ENCODE measurements around the gene USP6NL. TPM values are rescaled to one million over a fixed set of nuclear protein-coding genes. Genes with fewer than 3 reads are reported as not detected.

The USP6NL gene
- total RNA-seq, 1 experiment from 2014 or later = 63.9 TPM

- Histone ChIP-seq H2AFZ (ENCODE audit: low read length) (no peak overlapping the region), H3K79me2 (ENCODE audit: low read length) (peaks cover 59% of the 10 kb centered on the region), H3K4me2 (ENCODE audit: low read depth, low read length, poor library complexity, severe bottlenecking) (no peak overlapping the region), H3K4me1 (ENCODE audit: low read length) (peaks cover 58% of the 10 kb centered on the region), H3K9me2 (replicated peaks; ENCODE audit: insufficient read depth, low read length) (no peaks in the 10 kb centered on the region), H3K9me3 (ENCODE audit: low read length) (no peaks in the 10 kb centered on the region), H4K20me1 (ENCODE audit: insufficient read depth, low read depth, low read length) (no peaks in the 10 kb centered on the region), H3K36me3 (ENCODE audit: insufficient read depth, low read length) (peaks cover 68% of the 10 kb centered on the region; the same call in 1 of the 2 replicates), H3K27me3 (ENCODE audit: low read length) (no peaks in the 10 kb centered on the region), H3K9ac (ENCODE audit: low read length) (no peak overlapping the region), H3K27ac (ENCODE audit: low read length) (peak overlapping the region; percentile 69), H3K4me3 (ENCODE audit: low read length) (no peak overlapping the region)
- no peak for DNase-seq
These were observed 129.1 kb downstream of the USP6NL start for GRCh38 chr10:11482306-11482705.

DNA sequence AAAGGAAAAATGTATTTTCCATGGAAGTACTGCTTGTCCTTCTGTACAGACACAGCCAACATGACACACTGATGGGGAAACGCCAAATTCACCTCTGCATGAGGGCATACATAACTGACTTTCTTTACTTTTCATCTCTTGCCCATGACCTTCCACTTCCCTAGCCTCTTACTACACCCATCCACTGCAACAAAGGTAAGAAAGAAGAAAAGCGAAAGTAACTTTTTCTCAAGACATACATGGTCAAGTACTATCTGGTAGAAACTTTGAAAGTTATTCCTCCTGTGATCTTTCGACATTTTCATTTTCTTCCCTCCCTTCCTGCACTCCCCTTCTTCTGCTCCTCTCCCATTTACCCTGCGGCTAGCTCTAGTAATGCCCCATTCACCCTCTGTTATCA lies 130.8 kb downstream of the USP6NL start:
- H3K9me3 ChIP-seq (ENCODE audit: low read length) = no peaks in the 10 kb centered on the region
- H3K4me3 ChIP-seq (ENCODE audit: low read length) = no peak overlapping the region
- no peak overlapping the region for H3K9ac ChIP-seq (ENCODE audit: low read length)
- H3K36me3 ChIP-seq (ENCODE audit: insufficient read depth, low read length) = peaks cover 62% of the 10 kb centered on the region; the same call in 1 of the 2 replicates
- H3K79me2 ChIP-seq (ENCODE audit: low read length) = peaks cover 66% of the 10 kb centered on the region
- H3K4me1 ChIP-seq (ENCODE audit: low read length) = peaks cover 50% of the 10 kb centered on the region
- H2AFZ ChIP-seq (ENCODE audit: low read length) = no peak overlapping the region
- H4K20me1 ChIP-seq (ENCODE audit: insufficient read depth, low read depth, low read length) = no peaks in the 10 kb centered on the region
- H3K27ac ChIP-seq (ENCODE audit: low read length) = peak overlapping the region; percentile 18; the same call in 1 of the 2 replicates
- H3K9me2 ChIP-seq (replicated peaks; ENCODE audit: insufficient read depth, low read length) = no peaks in the 10 kb centered on the region
- DNase-seq = no peak
- no peak overlapping the region for H3K4me2 ChIP-seq (ENCODE audit: low read depth, low read length, poor library complexity, severe bottlenecking)
- no peaks in the 10 kb centered on the region for H3K27me3 ChIP-seq (ENCODE audit: low read length)

GRCh38 chr10:11479300-11479699 lies 132.2 kb downstream of the USP6NL start:
- Histone ChIP-seq H3K4me1 (ENCODE audit: low read length) (peaks cover 50% of the 10 kb centered on the region), H3K4me3 (ENCODE audit: low read length) (no peak overlapping the region), H3K9me2 (replicated peaks; ENCODE audit: insufficient read depth, low read length) (no peaks in the 10 kb centered on the region), H2AFZ (ENCODE audit: low read length) (no peak overlapping the region), H3K79me2 (ENCODE audit: low read length) (peaks cover 61% of the 10 kb centered on the region), H3K27ac (ENCODE audit: low read length) (no peak overlapping the region), H3K9ac (ENCODE audit: low read length) (no peak overlapping the region), H3K27me3 (ENCODE audit: low read length) (no peaks in the 10 kb centered on the region), H3K9me3 (ENCODE audit: low read length) (no peaks in the 10 kb centered on the region), H3K4me2 (ENCODE audit: low read depth, low read length, poor library complexity, severe bottlenecking) (no peak overlapping the region), H4K20me1 (ENCODE audit: insufficient read depth, low read depth, low read length) (no peaks in the 10 kb centered on the region), H3K36me3 (ENCODE audit: insufficient read depth, low read length) (peaks cover 49% of the 10 kb centered on the region; the same call in 1 of the 2 replicates)
- no peak for DNase-seq

DNA sequence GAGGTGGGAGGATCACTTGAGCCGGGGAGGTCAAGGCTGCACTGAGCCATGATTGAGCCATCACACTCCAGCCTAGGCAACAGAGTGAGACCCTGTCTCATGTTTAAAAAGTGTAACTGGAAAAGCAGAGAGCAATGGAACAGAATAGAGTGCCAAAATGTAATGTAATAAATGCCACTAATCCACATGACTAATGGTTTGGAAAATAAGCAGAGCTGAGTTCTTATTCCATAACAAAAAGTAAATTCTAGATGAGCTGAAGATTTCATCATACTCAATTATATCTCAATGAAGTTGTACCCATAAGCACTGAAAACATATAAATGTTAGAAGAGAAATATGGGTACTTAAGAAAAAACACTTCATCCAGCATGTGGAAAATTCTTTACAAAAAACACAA lies 132.6 kb downstream of the USP6NL start:
- H2AFZ ChIP-seq (ENCODE audit: low read length) = no peak overlapping the region
- peaks cover 58% of the 10 kb centered on the region for H3K79me2 ChIP-seq (ENCODE audit: low read length)
- DNase-seq = no peak
- H3K36me3 ChIP-seq (ENCODE audit: insufficient read depth, low read length) = peaks cover 47% of the 10 kb centered on the region; the same call in 1 of the 2 replicates
- H3K4me1 ChIP-seq (ENCODE audit: low read length) = peaks cover 50% of the 10 kb centered on the region
- H3K27ac ChIP-seq (ENCODE audit: low read length) = no peak overlapping the region
- no peak overlapping the region for H3K4me3 ChIP-seq (ENCODE audit: low read length)
- no peaks in the 10 kb centered on the region for H3K27me3 ChIP-seq (ENCODE audit: low read length)
- no peak overlapping the region for H3K9ac ChIP-seq (ENCODE audit: low read length)
- H3K4me2 ChIP-seq (ENCODE audit: low read depth, low read length, poor library complexity, severe bottlenecking) = no peak overlapping the region
- no peaks in the 10 kb centered on the region for H3K9me3 ChIP-seq (ENCODE audit: low read length)
- no peaks in the 10 kb centered on the region for H3K9me2 ChIP-seq (replicated peaks; ENCODE audit: insufficient read depth, low read length)
- no peaks in the 10 kb centered on the region for H4K20me1 ChIP-seq (ENCODE audit: insufficient read depth, low read depth, low read length)

DNA sequence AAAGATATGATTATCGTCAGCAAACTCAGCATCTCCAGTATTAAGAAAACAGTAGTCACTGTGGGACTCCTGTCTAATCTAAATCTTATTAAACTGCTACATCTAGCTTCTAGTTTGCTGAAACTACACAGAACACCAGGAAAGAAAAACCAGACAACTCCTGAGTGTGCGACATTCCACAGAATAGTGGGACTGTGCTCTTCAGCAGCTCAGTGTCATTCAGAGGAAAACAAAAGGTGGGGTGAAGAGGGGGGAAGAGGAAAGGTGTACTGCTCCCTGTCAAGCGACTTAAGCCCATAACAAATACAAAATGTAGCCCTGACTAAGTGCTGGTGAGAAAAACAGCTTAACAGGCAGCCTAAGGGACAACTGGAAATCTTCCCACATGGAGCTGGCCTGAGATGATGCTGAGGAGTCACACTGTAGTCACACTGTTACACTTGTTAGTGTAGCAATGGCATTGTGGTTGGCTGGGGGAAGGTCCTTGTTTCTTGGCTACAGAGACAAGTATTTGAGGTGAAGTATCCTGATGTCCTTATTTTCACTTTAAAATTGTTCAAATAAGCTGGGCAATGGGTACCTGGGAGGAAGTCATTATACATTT lies 135.5 kb downstream of the USP6NL start:
- Histone ChIP-seq H3K4me1 (ENCODE audit: low read length) (peaks cover 50% of the 10 kb centered on the region), H3K9me3 (ENCODE audit: low read length) (no peaks in the 10 kb centered on the region), H3K4me3 (ENCODE audit: low read length) (no peak overlapping the region), H3K4me2 (ENCODE audit: low read depth, low read length, poor library complexity, severe bottlenecking) (no peak overlapping the region), H3K27me3 (ENCODE audit: low read length) (no peaks in the 10 kb centered on the region), H4K20me1 (ENCODE audit: insufficient read depth, low read depth, low read length) (no peaks in the 10 kb centered on the region), H3K79me2 (ENCODE audit: low read length) (peaks cover 36% of the 10 kb centered on the region), H3K9ac (ENCODE audit: low read length) (no peak overlapping the region), H3K27ac (ENCODE audit: low read length) (peak overlapping the region; percentile 56), H3K36me3 (ENCODE audit: insufficient read depth, low read length) (peaks cover 24% of the 10 kb centered on the region; the same call in 1 of the 2 replicates), H3K9me2 (replicated peaks; ENCODE audit: insufficient read depth, low read length) (no peaks in the 10 kb centered on the region), H2AFZ (ENCODE audit: low read length) (no peak overlapping the region)
- DNase-seq = no peak

- peak overlapping the region; percentile 70 for H3K27ac ChIP-seq (ENCODE audit: low read length)
- H3K4me1 ChIP-seq (ENCODE audit: low read length) = peaks cover 67% of the 10 kb centered on the region
- H3K79me2 ChIP-seq (ENCODE audit: low read length) = peaks cover 43% of the 10 kb centered on the region
- H3K36me3 ChIP-seq (ENCODE audit: insufficient read depth, low read length) = peaks cover 20% of the 10 kb centered on the region; the same call in 1 of the 2 replicates
- H3K4me3 ChIP-seq (ENCODE audit: low read length) = no peak overlapping the region
- no peaks in the 10 kb centered on the region for H3K9me2 ChIP-seq (replicated peaks; ENCODE audit: insufficient read depth, low read length)
- H4K20me1 ChIP-seq (ENCODE audit: insufficient read depth, low read depth, low read length) = no peaks in the 10 kb centered on the region
- H3K9ac ChIP-seq (ENCODE audit: low read length) = no peak overlapping the region
- H3K27me3 ChIP-seq (ENCODE audit: low read length) = no peaks in the 10 kb centered on the region
- no peak overlapping the region for H2AFZ ChIP-seq (ENCODE audit: low read length)
- no peak overlapping the region for H3K4me2 ChIP-seq (ENCODE audit: low read depth, low read length, poor library complexity, severe bottlenecking)
- DNase-seq = no peak
- H3K9me3 ChIP-seq (ENCODE audit: low read length) = no peaks in the 10 kb centered on the region
These were observed 138.2 kb downstream of the USP6NL start for GRCh38 chr10:11473128-11473760.

DNA sequence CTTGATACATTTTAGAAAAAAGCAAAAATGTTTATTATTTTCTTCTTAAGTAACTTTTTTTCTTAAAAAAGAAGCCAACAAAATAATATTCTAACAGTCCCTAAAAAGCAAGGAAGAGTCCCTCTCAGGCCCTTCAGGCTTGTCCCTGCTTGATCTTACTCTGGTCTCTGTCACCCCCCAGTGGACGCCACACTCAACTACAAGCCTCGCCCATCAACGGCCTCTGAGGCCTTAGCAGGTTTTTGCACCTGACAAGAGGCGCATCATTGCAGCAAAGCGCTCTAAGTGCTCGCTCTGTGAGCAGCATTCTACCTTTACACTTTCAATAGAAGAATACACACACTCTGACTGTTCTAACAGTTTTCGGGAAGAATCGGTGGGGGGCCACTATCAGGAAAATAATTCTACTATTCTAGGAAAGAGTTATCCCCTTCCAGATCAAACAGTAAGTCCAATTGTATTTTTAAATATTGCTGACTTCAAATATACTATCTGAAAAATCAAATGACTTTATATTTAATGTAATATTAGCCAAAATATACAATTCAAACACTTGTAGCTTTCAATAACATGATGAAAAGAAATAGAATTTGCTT lies 139.2 kb downstream of the USP6NL start:
- H3K27me3 ChIP-seq (ENCODE audit: low read length) = no peaks in the 10 kb centered on the region
- peaks cover 43% of the 10 kb centered on the region for H3K79me2 ChIP-seq (ENCODE audit: low read length)
- peaks cover 73% of the 10 kb centered on the region for H3K4me1 ChIP-seq (ENCODE audit: low read length)
- H3K9me2 ChIP-seq (replicated peaks; ENCODE audit: insufficient read depth, low read length) = no peaks in the 10 kb centered on the region
- H3K4me3 ChIP-seq (ENCODE audit: low read length) = no peak overlapping the region
- H3K4me2 ChIP-seq (ENCODE audit: low read depth, low read length, poor library complexity, severe bottlenecking) = no peak overlapping the region
- H3K27ac ChIP-seq (ENCODE audit: low read length) = peak overlapping the region; percentile 70
- H3K9ac ChIP-seq (ENCODE audit: low read length) = no peak overlapping the region
- peak; percentile 90 for DNase-seq
- no peaks in the 10 kb centered on the region for H4K20me1 ChIP-seq (ENCODE audit: insufficient read depth, low read depth, low read length)
- no peaks in the 10 kb centered on the region for H3K9me3 ChIP-seq (ENCODE audit: low read length)
- peaks cover 13% of the 10 kb centered on the region; the same call in 1 of the 2 replicates for H3K36me3 ChIP-seq (ENCODE audit: insufficient read depth, low read length)
- no peak overlapping the region for H2AFZ ChIP-seq (ENCODE audit: low read length)

All from Karpas-422 (cell line).